Fibroblast of lung (primary cell): ENCODE measurements around the gene CDCP2. TPM values are rescaled to one million over a fixed set of nuclear protein-coding genes. Genes with fewer than 3 reads are reported as not detected.

Experiments used
- DNase-seq, 2 donors: peaks; one replicate each; pipeline versions ENCODE4 v3.0.0 to v3.0.0-alpha.2; 2010; ENCODE audit warnings: low read depth in 2 of 2
- H2AFZ ChIP-seq: 2 replicates; pipeline ENCODE4 v1.5.1; 2012; ENCODE audit warnings: low read length, control low read depth, inconsistent platforms
- H3K27ac ChIP-seq: 2 replicates; pipeline ENCODE4 v1.5.1; 2011; ENCODE audit warnings: low read length, control low read depth; ENCODE audit not compliant: insufficient read depth
- H3K27me3 ChIP-seq: 2 replicates; pipeline ENCODE4 v1.5.1; 2011; ENCODE audit warnings: mild to moderate bottlenecking, low read length; ENCODE audit not compliant: control insufficient read depth, insufficient read depth
- H3K36me3 ChIP-seq: 2 replicates; pipeline ENCODE4 v1.5.1; 2011; ENCODE audit warnings: low read length; ENCODE audit not compliant: control insufficient read depth, insufficient read depth
- H3K4me1 ChIP-seq: 2 replicates; pipeline ENCODE4 v1.5.1; 2011; ENCODE audit warnings: low read length; ENCODE audit not compliant: control insufficient read depth, insufficient read depth; ENCODE audit errors: extremely low read depth
- H3K4me2 ChIP-seq: 2 replicates; pipeline ENCODE4 v1.5.1; 2011; ENCODE audit warnings: low read length, control low read depth; ENCODE audit not compliant: insufficient read depth; ENCODE audit errors: extremely low read depth
- H3K4me3 ChIP-seq, 4 experiments: fragments of 200-600 bp in 1 of 4; sonication (generic) in 1 of 4; replicated peaks in 1 of 4; 2 replicates each; pipeline ENCODE4 v1.5.1; 2011 to 2016; ENCODE audit warnings: low read length in 4 of 4, low read depth in 3 of 4, mild to moderate bottlenecking in 3 of 4, control low read depth in 2 of 4, inconsistent platforms in 1 of 4, mixed read lengths in 1 of 4; ENCODE audit not compliant: insufficient read depth in 1 of 4; ENCODE audit errors: control extremely low read depth in 1 of 4
- H3K79me2 ChIP-seq: 2 replicates; pipeline ENCODE4 v1.5.1; 2012; ENCODE audit warnings: mild to moderate bottlenecking, low read length, inconsistent platforms; ENCODE audit not compliant: control insufficient read depth, insufficient read depth
- H3K9ac ChIP-seq: 2 replicates; pipeline ENCODE4 v1.5.1; 2011; ENCODE audit warnings: mild to moderate bottlenecking, low read length, control low read depth; ENCODE audit not compliant: insufficient read depth
- H3K9me3 ChIP-seq: 2 replicates; pipeline ENCODE4 v1.5.1; 2012; ENCODE audit warnings: low read depth, low read length; ENCODE audit not compliant: control insufficient read depth, insufficient read depth
- H4K20me1 ChIP-seq: 2 replicates; pipeline ENCODE4 v1.5.1; 2011; ENCODE audit warnings: low read length; ENCODE audit not compliant: control insufficient read depth, insufficient read depth; ENCODE audit errors: extremely low read depth
- EZH2 ChIP-seq: IDR thresholded peaks from 2 replicates; pipeline ENCODE4 v1.5.1; 2012; ENCODE audit warnings: low read length, control low read depth, mild to moderate bottlenecking; ENCODE audit errors: missing control alignments
- polyA plus RNA-seq, 2 donors: library from polyadenylated mRNA; depleted of rRNA in 1 of 2; stranded (reverse) in 1 of 2; unstranded in 1 of 2; fragments of >200 nt; gene quantifications; 2 replicates each; pipeline ENCODE4 v1.2.1, GENCODE V29; 2011 to 2012; ENCODE audit warnings: missing spikeins in 1 of 2
- total RNA-seq: library from RNA; depleted of rRNA; stranded (reverse); fragments of >200 nt; gene quantifications from 2 replicates; pipeline ENCODE4 v1.2.1, GENCODE V29; 2014
- TF ChIP-seq, protein P1 (sequence below), 2 donors: IDR thresholded peaks in 1 of 2; conservative IDR thresholded peaks in 1 of 2; 1 replicate in 1 of 2; 2 replicates in 1 of 2; pipeline ENCODE4 v1.5.1; 2011 to 2012; ENCODE audit warnings: low read length in 2 of 2, control low read depth in 1 of 2, inconsistent platforms in 1 of 2, low read depth in 1 of 2, mild to moderate bottlenecking in 1 of 2

The CDCP2 gene
- total and polyA plus RNA-seq, 2 donors (not counting 1 experiment from before 2014, with no cell fraction given), result not detected

DNA sequence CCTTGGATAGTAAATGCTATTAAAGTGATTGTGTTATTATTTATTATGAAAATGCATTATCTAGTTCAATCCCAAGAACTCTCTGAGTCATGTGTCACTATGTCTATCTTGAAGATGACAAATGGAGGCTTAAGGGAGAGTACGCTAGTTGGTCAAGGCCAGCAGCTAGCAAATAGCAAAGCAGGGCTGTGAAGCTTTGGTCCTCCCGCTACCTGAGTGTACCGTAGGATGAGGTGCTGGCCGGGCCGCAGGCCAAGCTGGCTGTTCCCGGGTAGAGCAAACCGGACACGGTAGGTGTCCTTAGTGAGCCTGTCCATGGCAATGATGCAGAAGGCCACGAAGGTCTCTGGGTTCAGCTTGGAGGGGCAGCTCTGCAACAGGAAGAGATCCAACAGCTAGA, 37.7 kb upstream of the CDCP2 start:
- Histone ChIP-seq H3K4me3 (no peak overlapping the region), H2AFZ (no peak overlapping the region), H3K27ac (no peak overlapping the region), H3K36me3 (peaks cover 4% of the 10 kb centered on the region), H3K9me3 (no peaks in the 10 kb centered on the region), H3K9ac (no peak overlapping the region), H3K79me2 (no peaks in the 10 kb centered on the region), H3K27me3 (no peaks in the 10 kb centered on the region), H3K4me2 (no peak overlapping the region), H3K4me1 (no peaks in the 10 kb centered on the region), H4K20me1 (no peaks in the 10 kb centered on the region)
- DNase-seq, result no peak
- TF ChIP-seq, protein P1, sequence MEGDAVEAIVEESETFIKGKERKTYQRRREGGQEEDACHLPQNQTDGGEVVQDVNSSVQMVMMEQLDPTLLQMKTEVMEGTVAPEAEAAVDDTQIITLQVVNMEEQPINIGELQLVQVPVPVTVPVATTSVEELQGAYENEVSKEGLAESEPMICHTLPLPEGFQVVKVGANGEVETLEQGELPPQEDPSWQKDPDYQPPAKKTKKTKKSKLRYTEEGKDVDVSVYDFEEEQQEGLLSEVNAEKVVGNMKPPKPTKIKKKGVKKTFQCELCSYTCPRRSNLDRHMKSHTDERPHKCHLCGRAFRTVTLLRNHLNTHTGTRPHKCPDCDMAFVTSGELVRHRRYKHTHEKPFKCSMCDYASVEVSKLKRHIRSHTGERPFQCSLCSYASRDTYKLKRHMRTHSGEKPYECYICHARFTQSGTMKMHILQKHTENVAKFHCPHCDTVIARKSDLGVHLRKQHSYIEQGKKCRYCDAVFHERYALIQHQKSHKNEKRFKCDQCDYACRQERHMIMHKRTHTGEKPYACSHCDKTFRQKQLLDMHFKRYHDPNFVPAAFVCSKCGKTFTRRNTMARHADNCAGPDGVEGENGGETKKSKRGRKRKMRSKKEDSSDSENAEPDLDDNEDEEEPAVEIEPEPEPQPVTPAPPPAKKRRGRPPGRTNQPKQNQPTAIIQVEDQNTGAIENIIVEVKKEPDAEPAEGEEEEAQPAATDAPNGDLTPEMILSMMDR (conservative IDR thresholded peaks at IDR 0.05 in 1 of 2, IDR thresholded peaks at IDR 0.05 in 1 of 2; ENCODE audit: low read depth in 1 of 2, low read length in 2 of 2), result no peak
- no peak for TF ChIP-seq EZH2

DNA sequence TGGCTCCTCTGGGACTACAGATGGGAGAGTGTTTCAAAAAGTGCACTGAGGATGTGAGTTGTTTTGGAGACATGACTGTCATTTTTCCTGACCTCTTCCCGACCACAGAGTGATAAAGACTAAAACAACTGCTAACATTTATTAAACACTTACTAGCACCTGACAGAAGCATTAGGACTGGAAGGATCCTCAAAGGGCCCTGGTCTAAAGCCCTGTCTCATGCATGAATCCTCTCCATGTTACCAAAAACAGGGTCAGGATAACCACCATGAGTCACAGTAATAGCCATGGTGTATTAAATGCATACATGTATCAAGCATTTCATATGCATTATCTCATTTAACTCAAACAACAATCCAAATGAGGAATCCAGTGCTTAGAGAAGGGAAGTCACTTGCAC, 35.5 kb upstream of the CDCP2 start:
- Histone ChIP-seq H3K4me1 (no peaks in the 10 kb centered on the region), H3K4me3 (no peak overlapping the region), H3K79me2 (no peaks in the 10 kb centered on the region), H3K9ac (no peak overlapping the region), H2AFZ (no peak overlapping the region), H3K4me2 (no peak overlapping the region), H3K27ac (no peak overlapping the region), H3K9me3 (no peaks in the 10 kb centered on the region), H4K20me1 (no peaks in the 10 kb centered on the region), H3K36me3 (peaks cover 1% of the 10 kb centered on the region), H3K27me3 (no peaks in the 10 kb centered on the region)
- no peak for TF ChIP-seq EZH2
- TF ChIP-seq, protein P1 (conservative IDR thresholded peaks at IDR 0.05 in 1 of 2, IDR thresholded peaks at IDR 0.05 in 1 of 2; ENCODE audit: low read depth in 1 of 2, low read length in 2 of 2), result no peak
- no peak for DNase-seq

DNA sequence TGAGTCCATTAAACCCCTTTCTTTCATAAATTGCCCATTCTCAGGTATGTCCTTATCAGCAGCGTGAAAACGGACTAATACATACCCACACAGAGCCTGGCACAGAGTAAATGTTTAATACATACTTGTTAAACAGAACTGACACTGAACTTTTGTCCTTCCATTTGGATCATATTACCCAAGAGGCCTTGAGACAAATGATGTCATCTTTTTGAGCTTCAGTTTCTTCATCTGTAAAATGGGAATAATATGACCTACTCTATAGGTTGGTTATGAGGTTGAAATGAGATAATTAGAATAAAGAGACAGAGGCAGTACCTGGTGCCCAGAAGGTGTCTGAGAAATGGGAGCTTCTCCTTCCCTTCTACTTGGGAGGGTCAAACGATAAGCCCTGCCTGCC, 33.3 kb upstream of the CDCP2 start:
- H3K4me2 ChIP-seq, result no peak overlapping the region
- peaks cover 1% of the 10 kb centered on the region for H3K36me3 ChIP-seq
- no peaks in the 10 kb centered on the region for H4K20me1 ChIP-seq
- no peak overlapping the region for H3K27ac ChIP-seq
- no peak overlapping the region for H3K9ac ChIP-seq
- no peak overlapping the region for H3K4me3 ChIP-seq
- DNase-seq, result no peak
- H3K9me3 ChIP-seq, result no peaks in the 10 kb centered on the region
- H3K4me1 ChIP-seq, result no peaks in the 10 kb centered on the region
- no peaks in the 10 kb centered on the region for H3K79me2 ChIP-seq
- no peaks in the 10 kb centered on the region for H3K27me3 ChIP-seq
- TF ChIP-seq, protein P1 (conservative IDR thresholded peaks at IDR 0.05 in 1 of 2, IDR thresholded peaks at IDR 0.05 in 1 of 2; ENCODE audit: low read depth in 1 of 2, low read length in 2 of 2), result no peak
- no peak for TF ChIP-seq EZH2
- no peak overlapping the region for H2AFZ ChIP-seq
